NCI-H2227 treated with DMSO at 0.1 percent for 48 hours (cell line): ENCODE data around the gene KCNK10.
"Not testable (repeated sequence)": the region's sequence is repeated elsewhere in the genome, so short reads cannot be mapped to it uniquely, and the experiment has no call there.

Experiments used
- DNase-seq: peaks from one replicate; lab custom pipeline; 2025; lab: John Stamatoyannopoulos, UW

Gene KCNK10

GRCh38 chr14:88269806-88270420 is 53.2 kb downstream of the KCNK10 start:
- no peak for DNase-seq

- no peak for DNase-seq
Observed at GRCh38 chr14:88266474-88266873, 56.6 kb downstream of the KCNK10 start.

GRCh38 chr14:88264116-88264515 is 59.0 kb downstream of the KCNK10 start:
- DNase-seq: no peak

- DNase-seq: not testable (repeated sequence)
Observed at GRCh38 chr14:88261302-88261701, 61.8 kb downstream of the KCNK10 start.

- DNase-seq: no peak
Observed at GRCh38 chr14:88258021-88258420, 65.0 kb downstream of the KCNK10 start.

GRCh38 chr14:88256997-88257950 is 65.8 kb downstream of the KCNK10 start:
- DNase-seq: no peak

GRCh38 chr14:88255798-88256197 is 67.3 kb downstream of the KCNK10 start:
- DNase-seq: no peak

- DNase-seq: no peak
Observed at GRCh38 chr14:88255196-88255595, 67.9 kb downstream of the KCNK10 start.

- DNase-seq: no peak
Observed at GRCh38 chr14:88252498-88252897, 70.6 kb downstream of the KCNK10 start.

GRCh38 chr14:88251650-88252049 is 71.4 kb downstream of the KCNK10 start:
- no peak for DNase-seq

GRCh38 chr14:88249266-88249665 is 73.8 kb downstream of the KCNK10 start:
- no peak for DNase-seq

GRCh38 chr14:88248606-88249005 is 74.5 kb downstream of the KCNK10 start:
- no peak for DNase-seq

- no peak for DNase-seq
Observed at GRCh38 chr14:88247228-88247627, 75.8 kb downstream of the KCNK10 start.

- no peak for DNase-seq
Observed at GRCh38 chr14:88245321-88245720, 77.7 kb downstream of the KCNK10 start.

GRCh38 chr14:88243946-88244345 is 79.1 kb downstream of the KCNK10 start:
- no peak for DNase-seq

- no peak for DNase-seq
Observed at GRCh38 chr14:88242446-88242845, 80.6 kb downstream of the KCNK10 start.

- no peak for DNase-seq
Observed at GRCh38 chr14:88241810-88242209, 81.3 kb downstream of the KCNK10 start.

GRCh38 chr14:88234442-88234841 is 88.6 kb downstream of the KCNK10 start:
- DNase-seq: no peak

- DNase-seq: no peak
Observed at GRCh38 chr14:88233915-88234314, 89.2 kb downstream of the KCNK10 start.

GRCh38 chr14:88232771-88233170 is 90.3 kb downstream of the KCNK10 start:
- DNase-seq: no peak

- DNase-seq: no peak
Observed at GRCh38 chr14:88231603-88232002, 91.5 kb downstream of the KCNK10 start.

GRCh38 chr14:88229428-88229827 is 93.6 kb downstream of the KCNK10 start:
- DNase-seq: no peak

GRCh38 chr14:88228522-88229236 is 94.4 kb downstream of the KCNK10 start:
- no peak for DNase-seq
